A549 (cell line): ENCODE data around the gene RIMBP2. TPM values are rescaled to one million over a fixed set of nuclear protein-coding genes. Genes with fewer than 3 reads are reported as not detected.

Experiments
- ATAC-seq, 2 experiments: fragments of 200-7000 bp in 1 of 2; fragments of >200 bp in 1 of 2; cut with Nextera tagmentation in 1 of 2; cut with Tn5 transposase in 1 of 2; 3 replicates each; pipeline versions ENCODE4 v1.8.0 to v1.9.1; 2018 to 2020; ENCODE audit warnings: mild to moderate bottlenecking in 1 of 2, moderate library complexity in 1 of 2
- CTCF ChIA-PET: fragments of 300-600 bp; sonication (Branson Sonifier 250); formaldehyde crosslinking; extraction: SDS; loops from one replicate; lab custom pipeline; 2021; ENCODE audit warnings: antibody characterized with exemption, inconsistent platforms; lab: Yijun Ruan, JAX
- POLR2A ChIA-PET: fragments of 350-600 bp; formaldehyde crosslinking; extraction: SDS; loops from one replicate; lab custom pipeline; 2021; ENCODE audit warnings: antibody characterized with exemption, inconsistent platforms; lab: Yijun Ruan, JAX
- DNase-seq, 2 experiments: peaks; one replicate each; pipeline versions ENCODE4 v3.0.0 to v3.0.0-alpha.2; 2011 to 2016; ENCODE audit warnings: low read depth in 1 of 2, low spot score in 1 of 2
- FAIRE-seq: peaks from 2 replicates; lab custom pipeline; 2011; peaks lifted over from hg19 to GRCh38; lab: Jason Lieb, UNC
- H3K27ac ChIP-seq, 2 experiments: fragments of >200 bp; sonication (Bioruptor Twin); formaldehyde crosslinking; 3 replicates each; pipeline ENCODE4 v1.5.1; 2016 to 2017
- H3K4me1 ChIP-seq: fragments of >200 bp; sonication (Bioruptor Twin); formaldehyde crosslinking; 3 replicates; pipeline ENCODE4 v1.6.1; 2016
- H3K4me2 ChIP-seq: fragments of >200 bp; sonication (Bioruptor Twin); formaldehyde crosslinking; 3 replicates; pipeline ENCODE4 v1.6.1; 2016
- H3K4me3 ChIP-seq: fragments of >200 bp; sonication (Bioruptor Twin); formaldehyde crosslinking; 3 replicates; pipeline ENCODE4 v1.5.1; 2016
- H3K9me3 ChIP-seq: fragments of >200 bp; sonication (Bioruptor Twin); formaldehyde crosslinking; 3 replicates; pipeline ENCODE4 v1.6.1; 2016
- ATOH8 ChIP-seq: fragments of 250-450 bp; sonication (Bioruptor Pico); IDR thresholded peaks from 2 replicates; pipeline ENCODE4 v1.5.0; 2020; ENCODE audit warnings: low read depth, mild to moderate bottlenecking, moderate library complexity
- BCL3 ChIP-seq: fragments of >200 bp; sonication (Bioruptor Twin); formaldehyde crosslinking; IDR thresholded peaks from 3 replicates; pipeline ENCODE4 v1.6.1; 2016
- BHLHE40 ChIP-seq: IDR thresholded peaks from 2 replicates; pipeline ENCODE4 v1.6.1; 2012; ENCODE audit warnings: low read depth, low read length, inconsistent platforms
- CHD4 ChIP-seq: fragments of 200-600 bp; sonication (generic); IDR thresholded peaks from 2 replicates; pipeline ENCODE4 v1.6.1; 2016; ENCODE audit warnings: antibody characterized with exemption, mild to moderate bottlenecking, borderline replicate concordance
- EHF ChIP-seq: fragments of 250-450 bp; sonication (Bioruptor Pico); IDR thresholded peaks from 2 replicates; pipeline ENCODE4 v1.5.0; 2020; ENCODE audit warnings: mild to moderate bottlenecking
- EHMT2 ChIP-seq: fragments of 200-600 bp; sonication (generic); IDR thresholded peaks from 2 replicates; pipeline ENCODE4 v1.6.1; 2016; ENCODE audit warnings: antibody characterized with exemption, low read depth, mild to moderate bottlenecking, moderate library complexity
- EP300 ChIP-seq, 2 experiments: fragments of >200 bp; sonication (Bioruptor Twin); formaldehyde crosslinking; IDR thresholded peaks; 2 replicates in 1 of 2; 3 replicates in 1 of 2; pipeline ENCODE4 v1.6.1; 2016 to 2017
- FOSB ChIP-seq: fragments of 250-450 bp; sonication (Bioruptor Pico); IDR thresholded peaks from 2 replicates; pipeline ENCODE4 v1.5.0; 2020; ENCODE audit warnings: mild to moderate bottlenecking, moderate library complexity
- FOXS1 ChIP-seq: fragments of 250-450 bp; sonication (Bioruptor Pico); IDR thresholded peaks from 2 replicates; pipeline ENCODE4 v1.5.0; 2020; ENCODE audit warnings: mild to moderate bottlenecking, moderate library complexity
- GATA3 ChIP-seq: IDR thresholded peaks from 2 replicates; pipeline ENCODE4 v1.6.1; 2012; ENCODE audit warnings: borderline replicate concordance
- HDAC2 ChIP-seq: fragments of 200-600 bp; sonication (generic); IDR thresholded peaks from 2 replicates; pipeline ENCODE4 v1.6.1; 2016
- HOXB13 ChIP-seq: fragments of 250-450 bp; sonication (Bioruptor Pico); IDR thresholded peaks from 2 replicates; pipeline ENCODE4 v1.5.0; 2020; ENCODE audit warnings: low read depth, mild to moderate bottlenecking, moderate library complexity
- JUN ChIP-seq, 2 experiments: fragments of >200 bp; sonication (Bioruptor Twin); formaldehyde crosslinking; IDR thresholded peaks; 2 replicates in 1 of 2; 3 replicates in 1 of 2; pipeline ENCODE4 v1.6.1; 2016 to 2017
- KDM1A ChIP-seq: fragments of 200-600 bp; sonication (generic); IDR thresholded peaks from 2 replicates; pipeline ENCODE4 v1.6.1; 2016; ENCODE audit warnings: low read depth, mild to moderate bottlenecking
- KDM5A ChIP-seq: fragments of 200-600 bp; sonication (generic); IDR thresholded peaks from 2 replicates; pipeline ENCODE4 v1.6.1; 2016; ENCODE audit warnings: antibody characterized with exemption, mild to moderate bottlenecking
- MAFK ChIP-seq: fragments of 450-650 bp; IDR thresholded peaks from 2 replicates; pipeline ENCODE4 v1.6.1; 2014; ENCODE audit not compliant: partially characterized antibody
- MAX ChIP-seq: IDR thresholded peaks from 2 replicates; pipeline ENCODE4 v1.6.1; 2012
- MAZ ChIP-seq: fragments of 150-350 bp; IDR thresholded peaks from 2 replicates; pipeline ENCODE4 v1.6.1; 2014; ENCODE audit warnings: antibody characterized with exemption, low read depth, low read length, borderline replicate concordance
- NFE2L2 ChIP-seq: fragments of 150-350 bp; conservative IDR thresholded peaks from 2 replicates; pipeline ENCODE4 v1.6.1; 2014; ENCODE audit warnings: low read length
- PHF8 ChIP-seq: fragments of 200-600 bp; sonication (generic); IDR thresholded peaks from 2 replicates; pipeline ENCODE4 v1.6.1; 2016; ENCODE audit warnings: low read depth, mild to moderate bottlenecking, antibody characterized with exemption, moderate library complexity, borderline replicate concordance
- POLR2AphosphoS2 ChIP-seq: conservative IDR thresholded peaks from 2 replicates; pipeline ENCODE4 v1.6.1; 2012; ENCODE audit warnings: low read length, improper control_type of control experiment, inconsistent platforms
- RAD21 ChIP-seq, 2 experiments: fragments of >200 bp in 1 of 2; sonication (Bioruptor Twin) in 1 of 2; formaldehyde crosslinking in 1 of 2; IDR thresholded peaks in 1 of 2; conservative IDR thresholded peaks in 1 of 2; 2 replicates in 1 of 2; 3 replicates in 1 of 2; pipeline ENCODE4 v1.6.1; 2012 to 2018; ENCODE audit warnings: inconsistent platforms in 1 of 2
- RARB ChIP-seq: fragments of 250-450 bp; sonication (Bioruptor Pico); IDR thresholded peaks from 2 replicates; pipeline ENCODE4 v1.8.0; 2021; ENCODE audit warnings: mild to moderate bottlenecking, moderate library complexity
- RCOR1 ChIP-seq: fragments of 150-350 bp; IDR thresholded peaks from 2 replicates; pipeline ENCODE4 v1.6.1; 2014; ENCODE audit warnings: antibody characterized with exemption, low read length, low read depth
- REST ChIP-seq: fragments of 200-600 bp; sonication (generic); IDR thresholded peaks from 2 replicates; pipeline ENCODE4 v1.6.1; 2016; ENCODE audit warnings: antibody characterized with exemption, mild to moderate bottlenecking, moderate library complexity
- RFX5 ChIP-seq: fragments of 450-650 bp; IDR thresholded peaks from 2 replicates; pipeline ENCODE4 v1.7.1; 2014; ENCODE audit warnings: antibody characterized with exemption, mild to moderate bottlenecking, moderate library complexity
- TFCP2L1 ChIP-seq: fragments of 250-450 bp; sonication (Bioruptor Pico); IDR thresholded peaks from 2 replicates; pipeline ENCODE4 v1.5.0; 2021; ENCODE audit warnings: mild to moderate bottlenecking
- TP53 ChIP-seq: fragments of 250-450 bp; sonication (Bioruptor Pico); IDR thresholded peaks from 2 replicates; pipeline ENCODE4 v1.5.0; 2021; ENCODE audit warnings: mild to moderate bottlenecking, moderate library complexity
- USF2 ChIP-seq: fragments of 450-650 bp; IDR thresholded peaks from 2 replicates; pipeline ENCODE4 v1.6.1; 2014; ENCODE audit warnings: antibody characterized with exemption
- ZC3H11A ChIP-seq: fragments of 450-650 bp; IDR thresholded peaks from 2 replicates; pipeline ENCODE4 v1.6.1; 2014; ENCODE audit warnings: antibody characterized with exemption, mild to moderate bottlenecking
- WGBS: methylation state at CpG from one replicate; pipeline ENCODE4 v1.1.6; 2017; ENCODE audit errors: missing lambda C conversion rate; 5-methylcytosine and 5-hydroxymethylcytosine counted together
- polyA plus RNA-seq, 4 experiments: library from polyadenylated mRNA; depleted of rRNA in 3 of 4; stranded (reverse); fragments of >200 nt; fragmentation: RNase III in 1 of 4; extraction: RNeasy Plus Mini Kit Qiagen cat#74134 plus additional on column Dnase treatment in 1 of 4; gene quantifications; 2 replicates in 3 of 4; 3 replicates in 1 of 4; pipeline ENCODE4 v1.2.3, GENCODE V29; 2011 to 2017

RIMBP2 gene
- polyA plus RNA-seq, 2 of the 4 experiments (the other 2 are of a cell fraction), result not detected

GRCh38 chr12:130530429-130530828 lies 185.7 kb downstream of the RIMBP2 start:
- Histone ChIP-seq H3K4me3 (no peak overlapping the region), H3K27ac (no peak overlapping the region), H3K4me1 (no peaks in the 10 kb centered on the region), H3K9me3 (no peaks in the 10 kb centered on the region), H3K4me2 (no peak overlapping the region)
- no peak for FAIRE-seq
- no peak for ATAC-seq
- POLR2A ChIA-PET, result no interaction called here
- no peak for DNase-seq
- TF ChIP-seq USF2 (no peak), HOXB13 (CRISPR knock-in tag) (no peak), MAX (no peak), TFCP2L1 (CRISPR knock-in tag) (no peak), FOSB (CRISPR knock-in tag) (no peak), RAD21 (conservative IDR thresholded peaks at IDR 0.05 in 1 of 2, IDR thresholded peaks at IDR 0.05 in 1 of 2) (no peak), REST (no peak), ATOH8 (CRISPR knock-in tag) (no peak), PHF8 (no peak), JUN (IDR thresholded peaks at IDR 0.05) (no peak), GATA3 (no peak), ZC3H11A (no peak), EP300 (IDR thresholded peaks at IDR 0.05) (no peak), MAFK (no peak)
- CTCF ChIA-PET, result interaction anchor here (1.2 kb wide), 1 partner anchor 8 kb away, joined by 3 read pairs; no protein-coding TSS in a partner anchor

GRCh38 chr12:130529781-130530180 lies 186.3 kb downstream of the RIMBP2 start:
- Histone ChIP-seq H3K27ac (no peak overlapping the region), H3K4me3 (no peak overlapping the region), H3K4me1 (no peaks in the 10 kb centered on the region), H3K4me2 (no peak overlapping the region), H3K9me3 (no peaks in the 10 kb centered on the region)
- DNase-seq (no peak), ATAC-seq (no peak), FAIRE-seq (no peak)
- WGBS, result 70% methylated on average over 4 of the region's 4 CpGs
- CTCF ChIA-PET, result no interaction called here
- POLR2A ChIA-PET, result no interaction called here
- TF ChIP-seq TFCP2L1 (CRISPR knock-in tag) (no peak), POLR2AphosphoS2 (no peak), RARB (CRISPR knock-in tag) (no peak), TP53 (no peak), KDM1A (no peak), EHMT2 (no peak), BHLHE40 (no peak), MAZ (no peak), FOXS1 (no peak), NFE2L2 (no peak), RFX5 (no peak), KDM5A (no peak), EP300 (IDR thresholded peaks at IDR 0.05) (no peak), HDAC2 (no peak), CHD4 (no peak), JUN (IDR thresholded peaks at IDR 0.05) (no peak), BCL3 (no peak), EHF (CRISPR knock-in tag) (no peak), RCOR1 (no peak)
